SK-N-SH treated with all-trans-retinoic acid at 6 μM for 48 hours (cell line): ENCODE measurements around the gene CD48.

Experiments
- ATAC-seq: fragments of 200-7000 bp; cut with Tn5 transposase; 3 replicates; pipeline ENCODE4 v1.9.1; 2020; ENCODE audit warnings: mild to moderate bottlenecking, moderate library complexity
- ARNTL ChIP-seq: fragments of 450-650 bp; formaldehyde crosslinking; IDR thresholded peaks from 2 replicates; pipeline ENCODE4 v1.5.0; 2020; ENCODE audit warnings: low read depth, mild to moderate bottlenecking, moderate library complexity, borderline replicate concordance
- BACH2 ChIP-seq: fragments of 250-450 bp; sonication (Bioruptor Pico); IDR thresholded peaks from 2 replicates; pipeline ENCODE4 v1.9.0; 2021; ENCODE audit warnings: mild to moderate bottlenecking, borderline replicate concordance
- CREB5 ChIP-seq: fragments of 250-450 bp; sonication (Bioruptor Pico); IDR thresholded peaks from 2 replicates; pipeline ENCODE4 v1.5.1; 2020; ENCODE audit warnings: low read depth, mild to moderate bottlenecking, moderate library complexity
- CSDC2 ChIP-seq: fragments of 250-450 bp; sonication (Bioruptor Pico); IDR thresholded peaks from 2 replicates; pipeline ENCODE4 v1.5.0; 2020; ENCODE audit warnings: mild to moderate bottlenecking, moderate library complexity
- CSRNP3 ChIP-seq: fragments of 250-450 bp; sonication (Bioruptor Pico); IDR thresholded peaks from 2 replicates; pipeline ENCODE4 v1.5.1; 2021; ENCODE audit warnings: mild to moderate bottlenecking, moderate library complexity
- ESRRG ChIP-seq: fragments of 250-450 bp; sonication (Bioruptor Pico); IDR thresholded peaks from 2 replicates; pipeline ENCODE4 v1.6.1; 2021; ENCODE audit warnings: mild to moderate bottlenecking
- ISL1 ChIP-seq: fragments of 250-450 bp; sonication (Bioruptor Pico); IDR thresholded peaks from 2 replicates; pipeline ENCODE4 v2.1.2; 2022; ENCODE audit warnings: mild to moderate bottlenecking, moderate library complexity
- OSR1 ChIP-seq: fragments of 250-450 bp; sonication (Bioruptor Pico); IDR thresholded peaks from 2 replicates; pipeline ENCODE4 v1.8.0; 2022; ENCODE audit warnings: moderate library complexity, mild to moderate bottlenecking, inconsistent platforms
- PATZ1 ChIP-seq: fragments of 250-450 bp; sonication (Bioruptor Pico); IDR thresholded peaks from 2 replicates; pipeline ENCODE4 v1.8.0; 2020; ENCODE audit warnings: mild to moderate bottlenecking, moderate library complexity, borderline replicate concordance
- POU6F1 ChIP-seq: fragments of 250-450 bp; sonication (Bioruptor Pico); IDR thresholded peaks from 2 replicates; pipeline ENCODE4 v1.8.0; 2021; ENCODE audit warnings: low read depth, mild to moderate bottlenecking, moderate library complexity, borderline replicate concordance
- PPARA ChIP-seq: fragments of 250-450 bp; sonication (Bioruptor Pico); IDR thresholded peaks from 2 replicates; pipeline ENCODE4 v1.5.0; 2020; ENCODE audit warnings: mild to moderate bottlenecking, borderline replicate concordance
- RARB ChIP-seq: fragments of 250-450 bp; sonication (Bioruptor Pico); IDR thresholded peaks from 2 replicates; pipeline ENCODE4 v1.8.0; 2021; ENCODE audit warnings: mild to moderate bottlenecking, moderate library complexity
- SNAI2 ChIP-seq: fragments of 250-450 bp; sonication (Bioruptor Pico); IDR thresholded peaks from 2 replicates; pipeline ENCODE4 v1.5.0; 2020; ENCODE audit warnings: mild to moderate bottlenecking, moderate library complexity
- TCF4 ChIP-seq: fragments of 250-450 bp; sonication (Bioruptor Pico); IDR thresholded peaks from 2 replicates; pipeline ENCODE4 v1.8.0; 2021; ENCODE audit warnings: mild to moderate bottlenecking, moderate library complexity, borderline replicate concordance
- TOX ChIP-seq: fragments of 250-450 bp; sonication (Bioruptor Pico); IDR thresholded peaks from 2 replicates; pipeline ENCODE4 v1.8.0; 2021; ENCODE audit warnings: mild to moderate bottlenecking, moderate library complexity, borderline replicate concordance
- TSHZ2 ChIP-seq: fragments of 250-450 bp; sonication (Bioruptor Pico); IDR thresholded peaks from 2 replicates; pipeline ENCODE4 v1.5.0; 2020; ENCODE audit warnings: mild to moderate bottlenecking, moderate library complexity
- ZFP30 ChIP-seq: fragments of 450-650 bp; formaldehyde crosslinking; IDR thresholded peaks from 2 replicates; pipeline ENCODE4 v1.5.0; 2022; ENCODE audit warnings: mild to moderate bottlenecking, moderate library complexity
- ZNF565 ChIP-seq: fragments of 450-650 bp; formaldehyde crosslinking; conservative IDR thresholded peaks from 2 replicates; pipeline ENCODE4 v1.5.0; 2020; ENCODE audit warnings: low read depth, mild to moderate bottlenecking, moderate library complexity
- ZNF70 ChIP-seq: fragments of 450-650 bp; formaldehyde crosslinking; IDR thresholded peaks from 2 replicates; pipeline ENCODE4 v1.5.0; 2020; ENCODE audit warnings: mild to moderate bottlenecking, moderate library complexity
- ZNF8 ChIP-seq: fragments of 450-650 bp; formaldehyde crosslinking; IDR thresholded peaks from 2 replicates; pipeline ENCODE4 v1.5.0; 2020; ENCODE audit warnings: mild to moderate bottlenecking, moderate library complexity

Gene CD48

GRCh38 chr1:160747717-160748116 is 36.1 kb upstream of the CD48 start:
- TF ChIP-seq ZNF8 (CRISPR knock-in tag) (no peak), ISL1 (CRISPR knock-in tag) (no peak), TCF4 (no peak), CREB5 (CRISPR knock-in tag) (no peak), ZFP30 (CRISPR knock-in tag) (no peak)
- no peak for ATAC-seq

GRCh38 chr1:160746836-160747500 is 35.3 kb upstream of the CD48 start:
- TF ChIP-seq TOX (no peak), ISL1 (CRISPR knock-in tag) (no peak), POU6F1 (CRISPR knock-in tag) (no peak), CSRNP3 (CRISPR knock-in tag) (no peak), PPARA (CRISPR knock-in tag) (no peak), OSR1 (CRISPR knock-in tag) (no peak), ZNF565 (CRISPR knock-in tag) (no peak), CSDC2 (CRISPR knock-in tag) (no peak), CREB5 (CRISPR knock-in tag) (no peak), TCF4 (no peak), BACH2 (no peak), ESRRG (no peak), PATZ1 (CRISPR knock-in tag) (no peak), RARB (no peak), ZNF70 (CRISPR knock-in tag) (no peak), ZNF8 (CRISPR knock-in tag) (no peak), SNAI2 (no peak), TSHZ2 (CRISPR knock-in tag) (no peak), ARNTL (CRISPR knock-in tag) (no peak), ZFP30 (CRISPR knock-in tag) (no peak)
- ATAC-seq, result no peak

- no peak for TF ChIP-seq ZNF70 (CRISPR knock-in tag)
- no peak for TF ChIP-seq PPARA (CRISPR knock-in tag)
- TF ChIP-seq ARNTL (CRISPR knock-in tag), result no peak
- no peak for TF ChIP-seq PATZ1 (CRISPR knock-in tag)
- TF ChIP-seq TSHZ2 (CRISPR knock-in tag), result no peak
- no peak for TF ChIP-seq POU6F1 (CRISPR knock-in tag)
- ATAC-seq, result no peak
Measured at GRCh38 chr1:160745551-160745950, 33.9 kb upstream of the CD48 start.
